GM21786 (cell line): Measurements from ENCODE around the gene SMYD4.

Experiments used
- ATAC-seq: cut with Tn5 transposase; IDR thresholded peaks from one replicate; pipeline ENCODE4 v1.9.1; 2021; ENCODE audit not compliant: unreplicated experiment

Gene SMYD4

GRCh38 chr17:1733759-1734158 is 95.9 kb downstream of the SMYD4 start:
- no peak for ATAC-seq

- ATAC-seq: no peak
Measured at GRCh38 chr17:1732833-1733321, 96.8 kb downstream of the SMYD4 start.

GRCh38 chr17:1732241-1732832 is 97.4 kb downstream of the SMYD4 start:
- no peak for ATAC-seq

- no peak for ATAC-seq
Measured at GRCh38 chr17:1731194-1731506, 98.6 kb downstream of the SMYD4 start.

GRCh38 chr17:1730326-1731193 is 99.1 kb downstream of the SMYD4 start:
- no peak for ATAC-seq

- no peak for ATAC-seq
Measured at GRCh38 chr17:1729966-1730325, 99.8 kb downstream of the SMYD4 start.
